GM12865 (cell line): ENCODE data around the gene HAAO.

Source experiments
- DNase-seq: peaks from one replicate; pipeline ENCODE4 v3.0.0; 2010; ENCODE audit warnings: low read depth
- H3K4me3 ChIP-seq: 2 replicates; pipeline ENCODE4 v1.5.1; 2011; ENCODE audit warnings: mild to moderate bottlenecking, low read depth, low read length, control low read depth
- CTCF ChIP-seq: IDR thresholded peaks from 2 replicates; pipeline ENCODE4 v1.5.1; 2011; ENCODE audit warnings: low read length, control low read depth, low read depth, inconsistent platforms; ENCODE audit not compliant: insufficient read depth; ENCODE audit errors: missing control alignments

The HAAO gene

DNA sequence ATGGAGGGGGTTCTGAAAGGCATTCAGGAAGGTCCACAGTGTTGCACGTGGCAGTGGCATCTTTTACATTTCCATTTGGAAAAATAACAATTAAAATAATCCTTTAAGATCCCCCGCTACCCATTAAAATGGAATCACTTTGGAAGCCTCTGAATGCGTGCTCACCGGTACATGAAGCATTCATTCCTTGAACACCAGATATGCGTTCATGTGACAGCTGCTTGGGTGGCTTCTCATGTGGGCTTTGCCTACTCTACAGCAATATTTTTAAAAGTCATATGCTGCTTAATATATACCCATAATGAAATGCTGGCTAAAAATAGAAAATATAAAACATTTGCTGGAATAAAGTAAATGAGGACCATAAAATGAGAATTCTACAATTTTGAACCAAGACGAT lies 14.4 kb upstream of the HAAO start:
- TF ChIP-seq CTCF, result no peak
- no peak overlapping the region for H3K4me3 ChIP-seq
- DNase-seq, result no peak

GRCh38 chr2:42804891-42805290 lies 12.5 kb upstream of the HAAO start:
- H3K4me3 ChIP-seq, result no peak overlapping the region
- TF ChIP-seq CTCF, result no peak
- DNase-seq, result no peak

- no peak for DNase-seq
- no peak overlapping the region for H3K4me3 ChIP-seq
- no peak for TF ChIP-seq CTCF
These were observed 12.0 kb upstream of the HAAO start for GRCh38 chr2:42804338-42804737.

DNA sequence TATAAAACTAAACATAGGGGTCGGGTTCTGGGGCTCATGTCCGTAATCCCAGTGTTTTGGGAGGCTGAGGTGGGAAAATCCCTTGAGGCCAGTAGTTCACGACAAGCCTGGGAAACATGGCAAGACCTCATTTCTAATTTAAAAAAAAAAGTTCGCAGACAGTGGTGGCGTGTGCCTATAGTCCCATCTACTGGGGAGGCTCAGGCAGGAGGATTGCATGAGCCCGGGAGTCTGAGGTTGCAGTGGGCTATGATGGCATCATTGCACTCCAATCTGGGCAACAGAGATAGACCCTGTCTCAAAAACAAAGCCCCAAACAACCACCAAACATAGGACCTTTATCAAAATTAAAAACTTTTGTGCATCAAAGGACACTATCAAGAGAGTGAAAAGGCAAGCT lies 9.8 kb upstream of the HAAO start:
- DNase-seq, result no peak
- no peak overlapping the region for H3K4me3 ChIP-seq
- no peak for TF ChIP-seq CTCF

GRCh38 chr2:42801381-42801780 lies 9.0 kb upstream of the HAAO start:
- DNase-seq, result no peak
- H3K4me3 ChIP-seq, result no peak overlapping the region
- TF ChIP-seq CTCF, result no peak

DNA sequence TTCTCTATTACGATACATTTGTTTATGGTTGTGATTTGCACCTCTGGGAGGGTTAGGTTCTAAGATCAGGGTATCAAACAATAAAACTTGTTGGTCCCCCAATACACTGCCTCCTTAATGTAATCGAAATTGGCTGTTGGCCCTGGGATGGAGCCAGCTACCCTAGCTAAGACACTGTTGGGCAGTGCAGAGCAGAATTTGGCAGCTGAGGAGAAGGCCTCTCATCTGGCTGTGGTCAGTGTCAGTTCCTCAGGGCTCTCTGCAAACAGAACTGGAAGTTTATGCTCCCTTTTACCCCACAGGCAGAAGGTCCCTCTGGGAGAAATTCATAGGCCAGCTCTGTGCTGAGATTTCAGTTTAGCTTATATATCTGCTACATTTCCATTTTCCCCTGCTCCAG lies 8.6 kb upstream of the HAAO start:
- no peak for DNase-seq
- no peak for TF ChIP-seq CTCF
- no peak overlapping the region for H3K4me3 ChIP-seq

DNA sequence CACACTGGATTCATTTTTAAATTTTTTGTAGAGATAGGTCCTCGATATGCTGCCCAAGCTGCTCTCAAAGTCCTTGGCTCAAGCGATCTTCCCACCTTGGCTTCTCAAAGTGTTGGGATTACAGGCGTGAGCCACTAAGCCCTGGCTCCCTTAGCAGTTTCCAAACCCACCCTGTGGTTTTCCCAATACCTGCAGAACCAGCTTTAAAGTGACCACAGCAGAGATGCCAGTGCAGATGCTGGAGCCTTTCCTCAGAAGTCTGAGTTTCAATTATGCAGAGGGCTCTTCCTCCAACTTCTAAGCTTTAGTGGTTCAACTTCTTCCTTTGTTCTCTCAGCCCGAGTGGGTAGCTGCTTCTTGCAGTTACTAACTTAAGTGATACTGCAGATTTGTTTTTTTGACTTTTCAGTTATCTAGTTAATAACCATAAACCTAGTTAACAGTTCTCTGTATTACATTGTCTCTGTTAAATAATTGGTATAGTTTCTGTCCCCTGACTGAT lies 8.1 kb upstream of the HAAO start:
- H3K4me3 ChIP-seq, result no peak overlapping the region
- no peak for TF ChIP-seq CTCF
- DNase-seq, result no peak
